HCT116 (cell line): Measurements from ENCODE around the gene CPSF2. TPM values are rescaled to one million over a fixed set of nuclear protein-coding genes. Genes with fewer than 3 reads are reported as not detected.

Experiments used
- ATAC-seq: fragments of 200-7000 bp; cut with Tn5 transposase; 2 replicates; pipeline ENCODE4 v1.9.1; 2020; ENCODE audit warnings: mild to moderate bottlenecking, moderate library complexity
- BruUV-seq: library from RNA; stranded (reverse); fragments of 400-500 nt; replicated peaks from 2 replicates; lab custom pipeline; 2021; lab: Mats Ljungman, UMichigan
- CTCF ChIA-PET: fragments of 300-600 bp; sonication (Branson Sonifier 250); formaldehyde crosslinking; loops from one replicate; lab custom pipeline; 2021; ENCODE audit warnings: antibody characterized with exemption; lab: Charles Lee
- POLR2A ChIA-PET: fragments of 300-600, 350-600 bp; sonication (Branson Sonifier 250); formaldehyde crosslinking; loops from one replicate; lab custom pipeline; 2021; ENCODE audit warnings: antibody characterized with exemption; lab: Charles Lee
- RAD21 ChIA-PET, 2 experiments: fragments of 300-600 bp; sonication (Branson Sonifier 250); formaldehyde crosslinking; loops; one replicate each; lab custom pipeline; 2023; ENCODE audit warnings: low total read pairs in 2 of 2; ENCODE audit not compliant: uncharacterized antibody in 2 of 2, unreplicated experiment in 2 of 2, low non-redundant PET in 1 of 2; lab: Charles Lee
- DNase-seq: peaks from one replicate; pipeline ENCODE4 v3.0.0-alpha.2; 2010; ENCODE audit warnings: low read depth, low spot score
- H2AFZ ChIP-seq: fragments of 200-600 bp; shearing (Covaris generic), sonication (generic); 2 replicates; pipeline ENCODE4 v1.6.1; 2017; ENCODE audit warnings: low read depth, mixed run types, mixed read lengths, antibody characterized with exemption, low read length; ENCODE audit not compliant: poor library complexity, severe bottlenecking
- H3K27ac ChIP-seq: 2 replicates; pipeline ENCODE4 v1.5.1; 2012; ENCODE audit warnings: low read depth, low read length
- H3K27me3 ChIP-seq: fragments of 200-600 bp; sonication (generic); 2 replicates; pipeline ENCODE4 v1.6.1; 2016; ENCODE audit warnings: mixed run types, low read length, mixed read lengths; ENCODE audit not compliant: insufficient read depth
- H3K36me3 ChIP-seq, 2 experiments: fragments of 200-500 bp in 1 of 2; fragments of 200-600 bp in 1 of 2; sonication (Bioruptor generic) in 1 of 2; sonication (generic) in 1 of 2; 2 replicates each; pipeline versions ENCODE4 v1.5.1 to v1.6.1; 2014 to 2016; ENCODE audit warnings: low read length in 2 of 2, inconsistent platforms in 1 of 2, mixed read lengths in 1 of 2, mixed run types in 1 of 2; ENCODE audit not compliant: insufficient read depth in 2 of 2, control insufficient read depth in 1 of 2
- H3K4me1 ChIP-seq, 2 experiments: fragments of 200-600 bp in 1 of 2; sonication (generic) in 1 of 2; 2 replicates each; pipeline versions ENCODE4 v1.5.1 to v1.6.1; 2012 to 2017; ENCODE audit warnings: low read length in 2 of 2, inconsistent platforms in 1 of 2, mild to moderate bottlenecking in 1 of 2, mixed read lengths in 1 of 2, mixed run types in 1 of 2, moderate library complexity in 1 of 2; ENCODE audit not compliant: insufficient read depth in 2 of 2, control insufficient read depth in 1 of 2
- H3K4me2 ChIP-seq: fragments of 200-600 bp; sonication (generic); 2 replicates; pipeline ENCODE4 v1.6.1; 2017; ENCODE audit warnings: mixed run types, low read length, mixed read lengths
- H3K4me3 ChIP-seq, 2 experiments: fragments of 200-600 bp in 1 of 2; sonication (generic) in 1 of 2; replicated peaks in 1 of 2; 2 replicates each; pipeline ENCODE4 v1.5.1; 2011 to 2016; ENCODE audit warnings: low read length in 2 of 2, control low read depth in 1 of 2, low read depth in 1 of 2, mild to moderate bottlenecking in 1 of 2, mixed read lengths in 1 of 2, mixed run types in 1 of 2
- H3K79me2 ChIP-seq: fragments of 200-600 bp; sonication (generic); 2 replicates; pipeline ENCODE4 v1.6.1; 2017; ENCODE audit warnings: mild to moderate bottlenecking, mixed run types, low read length, moderate library complexity, mixed read lengths; ENCODE audit not compliant: insufficient read depth
- H3K9ac ChIP-seq: fragments of 200-600 bp; sonication (generic); 2 replicates; pipeline ENCODE4 v1.6.1; 2016; ENCODE audit warnings: low read length, mixed read lengths
- H3K9me2 ChIP-seq: fragments of 200-600 bp; sonication (generic), shearing (Covaris generic); 2 replicates; pipeline ENCODE4 v1.6.1; 2017; ENCODE audit warnings: mixed run types, mild to moderate bottlenecking, moderate library complexity; ENCODE audit not compliant: insufficient read depth
- H3K9me3 ChIP-seq, 2 experiments: fragments of 200-500 bp in 1 of 2; fragments of 200-600 bp in 1 of 2; sonication (Bioruptor generic) in 1 of 2; sonication (generic) in 1 of 2; 2 replicates each; pipeline ENCODE4 v1.6.1; 2014 to 2017; ENCODE audit warnings: low read length in 2 of 2, mixed read lengths in 2 of 2, inconsistent platforms in 1 of 2, low read depth in 1 of 2, mild to moderate bottlenecking in 1 of 2, mixed run types in 1 of 2, moderate library complexity in 1 of 2; ENCODE audit not compliant: control insufficient read depth in 1 of 2, insufficient read depth in 1 of 2
- H4K20me1 ChIP-seq: fragments of 200-600 bp; sonication (generic), shearing (Covaris generic); 2 replicates; pipeline ENCODE4 v1.6.1; 2017; ENCODE audit warnings: mixed run types, mild to moderate bottlenecking, moderate library complexity; ENCODE audit not compliant: insufficient read depth
- ATF3 ChIP-seq: IDR thresholded peaks from 2 replicates; pipeline ENCODE4 v1.6.1; 2012
- CBX3 ChIP-seq: IDR thresholded peaks from 2 replicates; pipeline ENCODE4 v1.6.1; 2012; ENCODE audit warnings: low read depth
- CEBPB ChIP-seq: IDR thresholded peaks from 2 replicates; pipeline ENCODE4 v1.6.1; 2012; ENCODE audit warnings: low read depth
- CTCF ChIP-seq, 3 experiments: fragments of 200-600 bp in 1 of 3; sonication (generic) in 1 of 3; IDR thresholded peaks in 2 of 3; conservative IDR thresholded peaks in 1 of 3; 2 replicates each; pipeline ENCODE4 v1.5.1; 2012 to 2017; ENCODE audit warnings: low read depth in 2 of 3, low read length in 2 of 3, antibody characterized with exemption in 1 of 3, borderline replicate concordance in 1 of 3, control low read depth in 1 of 3, mild to moderate bottlenecking in 1 of 3, mixed read lengths in 1 of 3, mixed run types in 1 of 3, moderate library complexity in 1 of 3; ENCODE audit not compliant: insufficient read depth in 1 of 3
- EZH2 ChIP-seq: fragments of 200-600 bp; sonication (generic); IDR thresholded peaks from 2 replicates; pipeline ENCODE4 v1.6.1; 2017; ENCODE audit warnings: antibody characterized with exemption, mixed run types
- EZH2phosphoT487 ChIP-seq: fragments of 200-600 bp; IDR thresholded peaks from 2 replicates; pipeline ENCODE4 v1.6.1; 2018; ENCODE audit warnings: antibody characterized with exemption, borderline replicate concordance
- JUND ChIP-seq: IDR thresholded peaks from 2 replicates; pipeline ENCODE4 v1.6.1; 2012
- MAX ChIP-seq: IDR thresholded peaks from 2 replicates; pipeline ENCODE4 v1.6.1; 2012
- POLR2A ChIP-seq: IDR thresholded peaks from 2 replicates; pipeline ENCODE4 v1.7.0; 2011; ENCODE audit warnings: borderline replicate concordance; ENCODE audit not compliant: insufficient read depth, insufficient read length; ENCODE audit errors: extremely low read depth
- POLR2AphosphoS5 ChIP-seq: IDR thresholded peaks from 2 replicates; pipeline ENCODE4 v1.6.1; 2011; ENCODE audit warnings: mild to moderate bottlenecking, low read depth, low read length, moderate library complexity
- SIN3A ChIP-seq: IDR thresholded peaks from 2 replicates; pipeline ENCODE4 v1.6.1; 2012; ENCODE audit warnings: low read depth
- SRF ChIP-seq: IDR thresholded peaks from 2 replicates; pipeline ENCODE4 v1.6.1; 2012; ENCODE audit warnings: low read depth
- TCF7L2 ChIP-seq: IDR thresholded peaks from 2 replicates; pipeline ENCODE4 v1.7.0; 2011; ENCODE audit warnings: borderline replicate concordance, inconsistent platforms; ENCODE audit not compliant: insufficient read depth, insufficient read length; ENCODE audit errors: extremely low read depth
- YY1 ChIP-seq: IDR thresholded peaks from 2 replicates; pipeline ENCODE4 v1.6.1; 2011; ENCODE audit warnings: low read length, low read depth, moderate library complexity, mild to moderate bottlenecking; ENCODE audit not compliant: insufficient replicate concordance; ENCODE audit errors: extremely low read depth
- ZBTB33 ChIP-seq: IDR thresholded peaks from 2 replicates; pipeline ENCODE4 v1.6.1; 2011; ENCODE audit warnings: mild to moderate bottlenecking, low read length, moderate library complexity; ENCODE audit not compliant: insufficient replicate concordance; ENCODE audit errors: extremely low read depth
- ZFX ChIP-seq: fragments of 450-650 bp; IDR thresholded peaks from 2 replicates; pipeline ENCODE4 v1.6.1; 2017
- intact Hi-C: fragments of 100-400 bp; cut with micrococcal nuclease; formaldehyde crosslinking; loops from 2 replicates; pipeline ENCODE4 v1.10.0; 2022
- total RNA-seq: library from RNA; stranded (reverse); gene quantifications from one replicate; pipeline ENCODE4 v1.2.1, GENCODE V29; 2021; ENCODE audit not compliant: unreplicated experiment

CPSF2 gene
- total RNA-seq, 1 experiment from 2014 or later: 77.0 TPM

- ChIA-PET POLR2A (no interaction called here), CTCF (no interaction called here), RAD21 (no interaction called here)
- Histone ChIP-seq H3K27me3 (no peaks in the 10 kb centered on the region), H3K9me3 (no peaks in the 10 kb centered on the region), H4K20me1 (no peaks in the 10 kb centered on the region), H3K79me2 (no peaks in the 10 kb centered on the region), H3K27ac (no peak overlapping the region), H3K4me3 (no peak overlapping the region), H3K9ac (no peak overlapping the region), H3K9me2 (no peaks in the 10 kb centered on the region), H3K4me2 (no peak overlapping the region), H3K4me1 (no peaks in the 10 kb centered on the region), H2AFZ (no peak overlapping the region), H3K36me3 (no peaks in the 10 kb centered on the region)
- TF ChIP-seq SIN3A: no peak
- no peak for TF ChIP-seq ATF3
- no peak for TF ChIP-seq JUND
- peak; percentile 53 for ATAC-seq
- BruUV-seq: no TSS peak
- intact Hi-C loops: no loop called here
- DNase-seq: no peak
These were observed 85.5 kb downstream of the CPSF2 start for GRCh38 chr14:92207012-92207927.

GRCh38 chr14:92207928-92208265 lies 86.1 kb downstream of the CPSF2 start:
- CTCF ChIA-PET: no interaction called here
- intact Hi-C loops: no loop called here
- no peak overlapping the region for H2AFZ ChIP-seq
- H3K4me3 ChIP-seq: no peak overlapping the region
- H3K79me2 ChIP-seq: no peaks in the 10 kb centered on the region
- H3K4me2 ChIP-seq: no peak overlapping the region
- POLR2A ChIA-PET: no interaction called here
- no peaks in the 10 kb centered on the region for H3K36me3 ChIP-seq
- RAD21 ChIA-PET: no interaction called here
- no TSS peak for BruUV-seq
- no peak for ATAC-seq
- H3K9ac ChIP-seq: no peak overlapping the region
- H3K9me2 ChIP-seq: no peaks in the 10 kb centered on the region
- H3K27me3 ChIP-seq: no peaks in the 10 kb centered on the region
- H3K9me3 ChIP-seq: no peaks in the 10 kb centered on the region
- H3K27ac ChIP-seq: no peak overlapping the region
- no peak for DNase-seq
- no peaks in the 10 kb centered on the region for H3K4me1 ChIP-seq
- H4K20me1 ChIP-seq: no peaks in the 10 kb centered on the region
- TF ChIP-seq MAX: no peak
- no peak for TF ChIP-seq POLR2AphosphoS5
- no peak for TF ChIP-seq ZFX
- no peak for TF ChIP-seq POLR2A
- TF ChIP-seq CBX3: no peak
- no peak for TF ChIP-seq EZH2phosphoT487
- no peak for TF ChIP-seq JUND
- TF ChIP-seq CTCF (IDR thresholded peaks at IDR 0.05 in 2 of 3, conservative IDR thresholded peaks at IDR 0.05 in 1 of 3; ENCODE audit: borderline replicate concordance in 1 of 3, insufficient read depth in 1 of 3, low read depth in 2 of 3, low read length in 2 of 3): no peak
- TF ChIP-seq ZBTB33: no peak
- no peak for TF ChIP-seq SRF
- TF ChIP-seq SIN3A: no peak
- TF ChIP-seq CEBPB: no peak
- TF ChIP-seq TCF7L2: no peak
- no peak for TF ChIP-seq YY1
- no peak for TF ChIP-seq EZH2
